Neural cell (in vitro differentiated cells): ENCODE measurements around the gene IFI30.

Source experiments
- EP300 ChIP-seq: fragments of 450-650 bp; conservative IDR thresholded peaks from 2 replicates; pipeline ENCODE4 v1.6.1; 2014; ENCODE audit warnings: antibody characterized with exemption, mild to moderate bottlenecking, moderate library complexity; ENCODE audit not compliant: poor library complexity, severe bottlenecking
- POLR2AphosphoS5 ChIP-seq: IDR thresholded peaks from 2 replicates; pipeline ENCODE4 v1.6.1; 2012
- TF ChIP-seq, protein P1 (sequence below): fragments of 450-650 bp; IDR thresholded peaks from 2 replicates; pipeline ENCODE4 v1.5.1; 2014; ENCODE audit warnings: antibody characterized with exemption, mild to moderate bottlenecking, moderate library complexity; ENCODE audit not compliant: poor library complexity, severe bottlenecking
- TF ChIP-seq, protein P2 (sequence below): IDR thresholded peaks from 2 replicates; pipeline ENCODE4 v1.6.1; 2012; ENCODE audit warnings: borderline replicate concordance

DNA sequence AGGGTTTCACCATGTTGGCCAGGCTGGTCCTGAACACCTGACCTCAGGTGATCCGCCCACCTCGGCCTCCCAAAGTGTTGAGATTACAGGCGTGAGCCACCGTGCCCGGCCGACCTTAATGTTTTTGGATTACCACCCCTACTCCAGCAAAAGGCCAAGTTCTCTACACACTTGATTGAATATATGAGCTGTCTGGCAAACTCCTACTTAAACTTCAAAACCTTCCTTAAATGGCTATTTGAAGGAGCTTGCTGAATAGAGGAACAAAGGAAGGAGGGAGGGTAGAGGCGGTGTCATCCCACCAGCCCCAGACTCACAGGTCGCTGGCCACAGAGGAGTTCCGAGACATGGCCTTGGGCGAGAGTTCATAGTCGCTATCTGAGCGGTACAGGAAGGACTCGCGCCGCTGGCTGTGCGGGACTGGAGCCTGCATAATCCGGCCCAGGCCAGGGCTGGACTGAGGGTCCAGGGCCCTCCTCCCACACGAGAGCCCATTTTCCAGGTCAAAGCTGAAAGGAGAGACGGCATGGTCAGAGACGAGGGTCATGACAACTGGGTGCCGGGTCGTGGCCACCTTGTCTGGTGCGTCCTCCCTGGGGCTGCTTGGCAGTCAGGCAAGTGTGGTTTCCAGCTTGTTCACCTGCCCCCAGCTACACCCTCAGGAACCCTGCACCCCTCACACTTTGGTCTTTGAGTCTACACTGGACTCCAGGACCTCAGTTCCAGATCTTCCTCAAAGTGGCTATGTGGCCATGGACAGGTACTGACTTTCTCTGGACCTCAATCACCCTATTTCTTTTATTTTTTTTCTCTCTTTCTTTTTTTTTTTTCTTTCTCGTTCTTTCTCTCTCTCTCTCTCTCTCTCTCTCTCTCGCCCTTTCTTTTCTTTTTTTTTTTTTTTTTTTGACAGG is 48.5 kb downstream of the IFI30 start:
- TF ChIP-seq EP300: no peak
- TF ChIP-seq, protein P1, sequence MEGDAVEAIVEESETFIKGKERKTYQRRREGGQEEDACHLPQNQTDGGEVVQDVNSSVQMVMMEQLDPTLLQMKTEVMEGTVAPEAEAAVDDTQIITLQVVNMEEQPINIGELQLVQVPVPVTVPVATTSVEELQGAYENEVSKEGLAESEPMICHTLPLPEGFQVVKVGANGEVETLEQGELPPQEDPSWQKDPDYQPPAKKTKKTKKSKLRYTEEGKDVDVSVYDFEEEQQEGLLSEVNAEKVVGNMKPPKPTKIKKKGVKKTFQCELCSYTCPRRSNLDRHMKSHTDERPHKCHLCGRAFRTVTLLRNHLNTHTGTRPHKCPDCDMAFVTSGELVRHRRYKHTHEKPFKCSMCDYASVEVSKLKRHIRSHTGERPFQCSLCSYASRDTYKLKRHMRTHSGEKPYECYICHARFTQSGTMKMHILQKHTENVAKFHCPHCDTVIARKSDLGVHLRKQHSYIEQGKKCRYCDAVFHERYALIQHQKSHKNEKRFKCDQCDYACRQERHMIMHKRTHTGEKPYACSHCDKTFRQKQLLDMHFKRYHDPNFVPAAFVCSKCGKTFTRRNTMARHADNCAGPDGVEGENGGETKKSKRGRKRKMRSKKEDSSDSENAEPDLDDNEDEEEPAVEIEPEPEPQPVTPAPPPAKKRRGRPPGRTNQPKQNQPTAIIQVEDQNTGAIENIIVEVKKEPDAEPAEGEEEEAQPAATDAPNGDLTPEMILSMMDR: no peak
- no peak for TF ChIP-seq POLR2AphosphoS5
- TF ChIP-seq, protein P2, sequence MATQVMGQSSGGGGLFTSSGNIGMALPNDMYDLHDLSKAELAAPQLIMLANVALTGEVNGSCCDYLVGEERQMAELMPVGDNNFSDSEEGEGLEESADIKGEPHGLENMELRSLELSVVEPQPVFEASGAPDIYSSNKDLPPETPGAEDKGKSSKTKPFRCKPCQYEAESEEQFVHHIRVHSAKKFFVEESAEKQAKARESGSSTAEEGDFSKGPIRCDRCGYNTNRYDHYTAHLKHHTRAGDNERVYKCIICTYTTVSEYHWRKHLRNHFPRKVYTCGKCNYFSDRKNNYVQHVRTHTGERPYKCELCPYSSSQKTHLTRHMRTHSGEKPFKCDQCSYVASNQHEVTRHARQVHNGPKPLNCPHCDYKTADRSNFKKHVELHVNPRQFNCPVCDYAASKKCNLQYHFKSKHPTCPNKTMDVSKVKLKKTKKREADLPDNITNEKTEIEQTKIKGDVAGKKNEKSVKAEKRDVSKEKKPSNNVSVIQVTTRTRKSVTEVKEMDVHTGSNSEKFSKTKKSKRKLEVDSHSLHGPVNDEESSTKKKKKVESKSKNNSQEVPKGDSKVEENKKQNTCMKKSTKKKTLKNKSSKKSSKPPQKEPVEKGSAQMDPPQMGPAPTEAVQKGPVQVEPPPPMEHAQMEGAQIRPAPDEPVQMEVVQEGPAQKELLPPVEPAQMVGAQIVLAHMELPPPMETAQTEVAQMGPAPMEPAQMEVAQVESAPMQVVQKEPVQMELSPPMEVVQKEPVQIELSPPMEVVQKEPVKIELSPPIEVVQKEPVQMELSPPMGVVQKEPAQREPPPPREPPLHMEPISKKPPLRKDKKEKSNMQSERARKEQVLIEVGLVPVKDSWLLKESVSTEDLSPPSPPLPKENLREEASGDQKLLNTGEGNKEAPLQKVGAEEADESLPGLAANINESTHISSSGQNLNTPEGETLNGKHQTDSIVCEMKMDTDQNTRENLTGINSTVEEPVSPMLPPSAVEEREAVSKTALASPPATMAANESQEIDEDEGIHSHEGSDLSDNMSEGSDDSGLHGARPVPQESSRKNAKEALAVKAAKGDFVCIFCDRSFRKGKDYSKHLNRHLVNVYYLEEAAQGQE: no peak
